Esophagus squamous epithelium (tissue), 4 donors: ENCODE measurements around the gene RNF213.

ENCODE experiments used
- CTCF ChIP-seq, 6 experiments: fragments of 450-650 bp in 4 of 6; fragments of 200-600 bp in 2 of 6; sonication (generic) in 2 of 6; IDR thresholded peaks; one replicate each; pipeline ENCODE4 v1.5.1; 2016 to 2019; ENCODE audit warnings: antibody characterized with exemption in 6 of 6, mild to moderate bottlenecking in 4 of 6, moderate library complexity in 4 of 6
- POLR2A ChIP-seq, 4 donors: fragments of 450-650 bp; IDR thresholded peaks; one replicate each; pipeline ENCODE4 v1.6.1; 2017; ENCODE audit warnings: antibody characterized with exemption in 4 of 4, mild to moderate bottlenecking in 4 of 4, moderate library complexity in 3 of 4

DNA sequence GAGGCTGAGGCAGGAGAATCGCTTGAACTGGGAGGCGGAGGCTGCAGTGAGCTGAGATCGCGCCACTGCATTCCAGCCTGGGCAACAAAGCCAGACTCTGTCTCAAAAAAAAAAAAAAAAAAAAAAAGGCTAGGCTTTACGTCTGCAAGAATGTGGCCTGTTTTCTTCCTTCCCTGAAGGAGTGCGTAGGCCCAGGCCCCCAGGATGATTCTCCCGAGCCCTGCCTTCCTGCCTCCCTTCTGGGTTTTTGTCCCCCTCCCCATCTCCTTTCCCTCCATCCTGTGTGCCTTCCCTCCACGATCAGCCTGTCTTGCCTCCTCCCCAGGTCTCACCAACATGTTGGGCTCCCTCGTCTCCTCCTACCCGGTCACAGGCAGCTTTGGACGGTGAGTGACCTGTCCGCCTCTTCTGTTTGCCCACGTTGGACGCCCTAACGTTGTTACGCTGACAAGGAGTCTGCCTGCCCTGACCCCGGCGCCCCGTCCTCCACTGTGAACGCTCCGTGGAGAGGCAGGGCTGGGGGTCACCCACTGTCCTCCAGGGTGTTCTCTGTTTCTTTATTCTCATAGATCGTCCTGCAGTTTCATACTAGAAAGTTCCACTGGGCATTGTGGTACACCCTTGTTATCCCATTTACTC lies 15.7 kb upstream of the RNF213 start:
- no peak for TF ChIP-seq CTCF (IDR thresholded peaks at IDR 0.05)
- no peak for TF ChIP-seq POLR2A (IDR thresholded peaks at IDR 0.05)
